Hepatocyte (in vitro differentiated cells): ENCODE data around the gene ZSWIM1. TPM values are rescaled to one million over a fixed set of nuclear protein-coding genes. Genes with fewer than 3 reads are reported as not detected.
"Not testable (repeated sequence)": the region's sequence is repeated elsewhere in the genome, so short reads cannot be mapped to it uniquely, and the experiment has no call there.

ENCODE experiments used
- DNase-seq: peaks from one replicate; pipeline ENCODE4 v3.0.0-alpha.2; 2016; ENCODE audit warnings: low spot score
- H2AFZ ChIP-seq: fragments of 200-600 bp; sonication (generic); 2 replicates; pipeline ENCODE4 v1.6.0; 2016; ENCODE audit warnings: antibody characterized with exemption, mild to moderate bottlenecking
- H3K27ac ChIP-seq: fragments of 200-600 bp; sonication (generic); 2 replicates; pipeline ENCODE4 v1.5.1; 2016; ENCODE audit warnings: mild to moderate bottlenecking
- H3K27me3 ChIP-seq: fragments of 200-600 bp; sonication (generic); 2 replicates; pipeline ENCODE4 v1.6.1; 2016
- H3K36me3 ChIP-seq: fragments of 200-600 bp; sonication (generic); replicated peaks from 2 replicates; pipeline ENCODE4 v1.5.1; 2016; ENCODE audit warnings: low read depth; ENCODE audit not compliant: insufficient read depth
- H3K4me1 ChIP-seq: fragments of 200-600 bp; sonication (generic); 2 replicates; pipeline ENCODE4 v1.5.1; 2016; ENCODE audit warnings: mild to moderate bottlenecking, moderate library complexity; ENCODE audit not compliant: insufficient read depth
- H3K4me2 ChIP-seq: fragments of 200-600 bp; sonication (generic); 2 replicates; pipeline ENCODE4 v1.6.0; 2016
- H3K4me3 ChIP-seq: fragments of 200-600 bp; sonication (generic); 2 replicates; pipeline ENCODE4 v1.5.1; 2016; ENCODE audit warnings: mild to moderate bottlenecking
- H3K79me2 ChIP-seq: fragments of 200-600 bp; sonication (generic); 2 replicates; pipeline ENCODE4 v1.6.0; 2017; ENCODE audit warnings: mild to moderate bottlenecking
- H3K9me2 ChIP-seq: fragments of 200-600 bp; sonication (generic); replicated peaks from 2 replicates; pipeline ENCODE4 v1.6.0; 2017; ENCODE audit warnings: mild to moderate bottlenecking; ENCODE audit not compliant: insufficient read depth
- H3K9me3 ChIP-seq: fragments of 200-600 bp; sonication (generic); 2 replicates; pipeline ENCODE4 v1.5.1; 2016; ENCODE audit warnings: low read depth, mild to moderate bottlenecking
- H4K20me1 ChIP-seq: fragments of 200-600 bp; sonication (generic); 2 replicates; pipeline ENCODE4 v1.6.0; 2016; ENCODE audit warnings: mild to moderate bottlenecking; ENCODE audit not compliant: insufficient read depth, poor library complexity, severe bottlenecking
- CTCF ChIP-seq: fragments of 200-600 bp; sonication (generic); IDR thresholded peaks from 2 replicates; pipeline ENCODE4 v1.5.1; 2016; ENCODE audit warnings: antibody characterized with exemption, mild to moderate bottlenecking; ENCODE audit not compliant: poor library complexity
- EZH2 ChIP-seq: fragments of 200-600 bp; sonication (generic); IDR thresholded peaks from 2 replicates; pipeline ENCODE4 v1.6.1; 2016; ENCODE audit warnings: antibody characterized with exemption, mild to moderate bottlenecking, borderline replicate concordance
- EZH2phosphoT487 ChIP-seq: fragments of 200-600 bp; sonication (generic); IDR thresholded peaks from one replicate; pipeline ENCODE4 v1.6.1; 2018; ENCODE audit warnings: antibody characterized with exemption, mild to moderate bottlenecking, low read depth, moderate library complexity; ENCODE audit not compliant: unreplicated experiment, severe bottlenecking
- WGBS: methylation state at CpG from one replicate; pipeline ENCODE4 v1.1.6; 2016; ENCODE audit warnings: low lambda C conversion rate; ENCODE audit errors: missing lambda C conversion rate; 5-methylcytosine and 5-hydroxymethylcytosine counted together
- polyA plus RNA-seq: library from polyadenylated mRNA; unstranded; fragments of >200 nt; fragmentation: Nextera tagmentation; extraction: Ambion mirVana; gene quantifications from 2 replicates; pipeline ENCODE4 v1.2.1, GENCODE V29; 2016
- total RNA-seq: library from RNA; depleted of rRNA; stranded (reverse); fragments of >200 nt; gene quantifications from 2 replicates; pipeline ENCODE4 v1.2.3, GENCODE V29; 2014

ZSWIM1 gene
- total and polyA plus RNA-seq, 2 experiments from 2014 or later = 5.0 to 6.4 TPM

GRCh38 chr20:45867819-45868176, 13.2 kb upstream of the ZSWIM1 start:
- H4K20me1 ChIP-seq = no peaks in the 10 kb centered on the region
- H3K4me3 ChIP-seq = no peak overlapping the region

GRCh38 chr20:45872626-45873025, 8.4 kb upstream of the ZSWIM1 start:
- WGBS = 85% methylated on average over 4 of the region's 4 CpGs
- Histone ChIP-seq H3K79me2 (no peaks in the 10 kb centered on the region), H3K4me2 (no peak overlapping the region), H3K4me3 (no peak overlapping the region), H3K27ac (no peak overlapping the region), H3K4me1 (no peaks in the 10 kb centered on the region), H3K36me3 (no peaks in the 10 kb centered on the region), H3K9me3 (no peaks in the 10 kb centered on the region), H3K27me3 (no peaks in the 10 kb centered on the region), H3K9me2 (no peaks in the 10 kb centered on the region), H4K20me1 (no peaks in the 10 kb centered on the region), H2AFZ (no peak overlapping the region)
- DNase-seq = no peak
- TF ChIP-seq EZH2 (no peak), EZH2phosphoT487 (no peak), CTCF (no peak)

More at GRCh38 chr20:45867819-45868176, 13.2 kb upstream of the ZSWIM1 start:
- Histone ChIP-seq H3K27me3 (no peaks in the 10 kb centered on the region), H3K9me3 (no peaks in the 10 kb centered on the region), H3K27ac (peak overlapping the region; percentile 67), H2AFZ (no peak overlapping the region), H3K36me3 (no peaks in the 10 kb centered on the region), H3K79me2 (peaks cover 10% of the 10 kb centered on the region), H3K4me1 (no peaks in the 10 kb centered on the region), H3K9me2 (no peaks in the 10 kb centered on the region), H3K4me2 (no peak overlapping the region)
- no peak for DNase-seq
- no peak for TF ChIP-seq CTCF
- TF ChIP-seq EZH2phosphoT487 = no peak
- no peak for TF ChIP-seq EZH2

- H3K4me2 ChIP-seq = no peak overlapping the region
These were observed 7.5 kb upstream of the ZSWIM1 start for GRCh38 chr20:45873409-45874103.

DNA sequence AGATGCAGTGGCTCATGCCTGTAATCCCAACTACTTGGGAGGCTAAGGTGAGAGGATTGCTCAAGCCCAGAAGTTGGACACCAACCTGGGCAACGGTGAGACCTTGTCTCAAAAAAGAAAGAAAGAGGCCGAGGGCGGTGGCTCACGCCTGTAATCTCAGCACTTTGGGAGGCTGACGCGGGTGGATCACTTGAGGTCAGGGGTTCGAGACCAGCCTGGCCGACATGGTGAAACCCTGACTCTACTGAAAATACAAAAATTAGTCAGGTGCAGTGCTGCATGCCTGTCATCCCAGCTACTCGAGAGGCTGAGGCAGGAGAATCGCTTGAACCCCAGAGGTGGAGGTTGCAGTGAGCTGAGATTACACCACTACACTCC, 6.9 kb upstream of the ZSWIM1 start:
- DNase-seq, H3K36me3 ChIP-seq, H3K4me1 ChIP-seq, H3K4me2 ChIP-seq, H4K20me1 ChIP-seq, H3K27me3 ChIP-seq, H3K9me2 ChIP-seq, H3K27ac ChIP-seq, H2AFZ ChIP-seq, H3K4me3 ChIP-seq, H3K79me2 ChIP-seq, H3K9me3 ChIP-seq: not testable (repeated sequence)
- WGBS = 97% methylated on average over 10 of the region's 10 CpGs

More at GRCh38 chr20:45873409-45874103, 7.5 kb upstream of the ZSWIM1 start:
- H3K36me3 ChIP-seq = no peaks in the 10 kb centered on the region
- H2AFZ ChIP-seq = no peak overlapping the region
- DNase-seq = no peak
- WGBS = 44% methylated on average over 1 of the region's 1 CpG
- H3K4me1 ChIP-seq = no peaks in the 10 kb centered on the region
- no peaks in the 10 kb centered on the region for H3K79me2 ChIP-seq
- no peaks in the 10 kb centered on the region for H4K20me1 ChIP-seq
- no peaks in the 10 kb centered on the region for H3K9me3 ChIP-seq
- TF ChIP-seq EZH2phosphoT487 (no peak), CTCF (no peak), EZH2 (no peak)
- H3K27ac ChIP-seq = no peak overlapping the region
- no peaks in the 10 kb centered on the region for H3K9me2 ChIP-seq
- no peaks in the 10 kb centered on the region for H3K27me3 ChIP-seq
- no peak overlapping the region for H3K4me3 ChIP-seq
